Stimulated activated CD4-positive, alpha-beta T cell treated with anti-CD3 and anti-CD28 coated beads, Interleukin-1b, Interleukin-23, amount 100 ng/mL, for 1 hour (primary cell): ENCODE results near the gene VPS13A.
"Not testable (repeated sequence)": the region's sequence is repeated elsewhere in the genome, so short reads cannot be mapped to it uniquely, and the experiment has no call there.

Source experiments
- DNase-seq, 2 donors: peaks; one replicate each; pipeline ENCODE4 v3.0.0-alpha.2; 2020; ENCODE audit warnings: low read depth in 2 of 2

VPS13A gene

GRCh38 chr9:77304543-77304942, 127.2 kb downstream of the VPS13A start:
- DNase-seq, result no peak

- DNase-seq, result no peak
These were observed 128.5 kb downstream of the VPS13A start for GRCh38 chr9:77305622-77306400.

- DNase-seq, result no peak
These were observed 129.8 kb downstream of the VPS13A start for GRCh38 chr9:77307166-77307565.

GRCh38 chr9:77316058-77316457, 138.7 kb downstream of the VPS13A start:
- DNase-seq, result no peak

- DNase-seq, result no peak
These were observed 147.7 kb downstream of the VPS13A start for GRCh38 chr9:77325058-77325457.

- no peak for DNase-seq
These were observed 150.8 kb downstream of the VPS13A start for GRCh38 chr9:77328102-77328501.

GRCh38 chr9:77370064-77370463, 192.7 kb downstream of the VPS13A start:
- DNase-seq, result no peak

- DNase-seq, result no peak
These were observed 196.9 kb downstream of the VPS13A start for GRCh38 chr9:77374266-77374665.

GRCh38 chr9:77375956-77376532, 198.7 kb downstream of the VPS13A start:
- no peak for DNase-seq

GRCh38 chr9:77384406-77384805, 207.1 kb downstream of the VPS13A start:
- no peak for DNase-seq

- DNase-seq, result no peak
These were observed 208.9 kb downstream of the VPS13A start for GRCh38 chr9:77386187-77386586.

GRCh38 chr9:77391834-77392233, 214.5 kb downstream of the VPS13A start:
- no peak for DNase-seq

- DNase-seq, result no peak
These were observed 215.0 kb downstream of the VPS13A start for GRCh38 chr9:77392328-77392727.

GRCh38 chr9:77398581-77398980, 221.2 kb downstream of the VPS13A start:
- not testable (repeated sequence) for DNase-seq

GRCh38 chr9:77399964-77400363, 222.6 kb downstream of the VPS13A start:
- DNase-seq, result no peak

- DNase-seq, result no peak
These were observed 225.0 kb downstream of the VPS13A start for GRCh38 chr9:77402286-77402685.

- DNase-seq, result no peak
These were observed 225.9 kb downstream of the VPS13A start for GRCh38 chr9:77403239-77403638.

- not testable (repeated sequence) for DNase-seq
These were observed 231.2 kb downstream of the VPS13A start for GRCh38 chr9:77408521-77408920.

GRCh38 chr9:77417566-77417965, 240.2 kb downstream of the VPS13A start:
- no peak for DNase-seq

- no peak for DNase-seq
These were observed 240.9 kb downstream of the VPS13A start for GRCh38 chr9:77418226-77418625.

GRCh38 chr9:77420641-77421040, 243.3 kb downstream of the VPS13A start:
- no peak for DNase-seq

- no peak for DNase-seq
These were observed 244.4 kb downstream of the VPS13A start for GRCh38 chr9:77421506-77422265.

GRCh38 chr9:77422969-77423368, 245.6 kb downstream of the VPS13A start:
- no peak for DNase-seq
